SK-N-SH (cell line): ENCODE measurements around the gene C2orf92. TPM values are rescaled to one million over a fixed set of nuclear protein-coding genes. Genes with fewer than 3 reads are reported as not detected.

Source experiments
- CTCF ChIA-PET: fragments of 300-600, 350-600 bp; formaldehyde crosslinking; extraction: SDS; loops from one replicate; lab custom pipeline; 2021; lab: Yijun Ruan, JAX
- POLR2A ChIA-PET: fragments of 350-600 bp; sonication (Branson Sonifier 250); formaldehyde crosslinking; extraction: SDS; loops from one replicate; lab custom pipeline; 2020; ENCODE audit warnings: antibody characterized with exemption, inconsistent platforms; lab: Yijun Ruan, JAX
- DNase-seq: peaks from one replicate; pipeline ENCODE4 v3.0.0; 2012
- H2AFZ ChIP-seq: fragments of 200-600 bp; sonication (generic); 2 replicates; pipeline ENCODE4 v1.8.1; 2016; ENCODE audit warnings: antibody characterized with exemption, mild to moderate bottlenecking, low read depth
- H3F3A ChIP-seq: fragments of 200-600 bp; sonication (generic); replicated peaks from 2 replicates; pipeline ENCODE3; 2016; ENCODE audit warnings: antibody characterized with exemption, mild to moderate bottlenecking; ENCODE audit not compliant: insufficient read depth
- H3K27ac ChIP-seq, 2 experiments: fragments of 200-500 bp in 1 of 2; fragments of 200-600 bp in 1 of 2; sonication (Bioruptor generic) in 1 of 2; sonication (generic), shearing (Covaris generic) in 1 of 2; 2 replicates each; pipeline versions ENCODE4 v1.5.1 to v1.6.1; 2014 to 2016; ENCODE audit warnings: low read depth in 2 of 2, inconsistent platforms in 1 of 2, low read length in 1 of 2, mild to moderate bottlenecking in 1 of 2, mixed read lengths in 1 of 2
- H3K27me3 ChIP-seq: fragments of 200-600 bp; sonication (generic), shearing (Covaris generic); 2 replicates; pipeline ENCODE4 v1.6.1; 2016; ENCODE audit warnings: mixed run types; ENCODE audit not compliant: insufficient read depth
- H3K36me3 ChIP-seq, 2 experiments: fragments of 200-500 bp in 1 of 2; fragments of 200-600 bp in 1 of 2; sonication (Bioruptor generic) in 1 of 2; sonication (generic) in 1 of 2; replicated peaks in 1 of 2; 2 replicates each; pipeline versions ENCODE3 to v1.5.1; 2014 to 2016; ENCODE audit warnings: low read length in 1 of 2, mild to moderate bottlenecking in 1 of 2; ENCODE audit not compliant: insufficient read depth in 2 of 2, control insufficient read depth in 1 of 2
- H3K4me1 ChIP-seq, 2 experiments: fragments of 200-500 bp in 1 of 2; fragments of 200-600 bp in 1 of 2; sonication (Bioruptor generic) in 1 of 2; sonication (generic), shearing (Covaris generic) in 1 of 2; 2 replicates each; pipeline versions ENCODE4 v1.5.1 to v1.6.1; 2014 to 2016; ENCODE audit warnings: low read depth in 1 of 2, low read length in 1 of 2, mixed run types in 1 of 2; ENCODE audit not compliant: insufficient read depth in 2 of 2, control insufficient read depth in 1 of 2
- H3K4me2 ChIP-seq: fragments of 200-600 bp; sonication (generic), shearing (Covaris generic); 2 replicates; pipeline ENCODE4 v1.6.1; 2017; ENCODE audit warnings: mixed run types
- H3K4me3 ChIP-seq, 2 experiments: fragments of 200-500 bp in 1 of 2; fragments of 200-600 bp in 1 of 2; sonication (Bioruptor generic) in 1 of 2; sonication (generic), shearing (Covaris generic) in 1 of 2; 2 replicates each; pipeline versions ENCODE4 v1.5.1 to v1.8.1; 2014 to 2016; ENCODE audit warnings: low read depth in 2 of 2, inconsistent platforms in 1 of 2, low read length in 1 of 2, mild to moderate bottlenecking in 1 of 2, mixed read lengths in 1 of 2, moderate library complexity in 1 of 2
- H3K79me2 ChIP-seq: fragments of 200-600 bp; sonication (generic); 2 replicates; pipeline ENCODE4 v1.8.1; 2017; ENCODE audit warnings: mild to moderate bottlenecking; ENCODE audit not compliant: insufficient read depth
- H3K9ac ChIP-seq: fragments of 200-600 bp; sonication (generic); 2 replicates; pipeline ENCODE4 v1.6.1; 2017; ENCODE audit warnings: mixed run types
- H3K9me2 ChIP-seq: fragments of 200-600 bp; sonication (generic); 2 replicates; pipeline ENCODE4 v1.6.1; 2017; ENCODE audit warnings: mixed run types
- H3K9me3 ChIP-seq: fragments of 200-600 bp; sonication (generic); 2 replicates; pipeline ENCODE4 v1.6.1; 2017; ENCODE audit warnings: mixed run types, mild to moderate bottlenecking, moderate library complexity
- H4K20me1 ChIP-seq: fragments of 200-600 bp; sonication (generic); 2 replicates; pipeline ENCODE4 v1.6.1; 2017; ENCODE audit warnings: mild to moderate bottlenecking, mixed run types; ENCODE audit not compliant: insufficient read depth
- CTCF ChIP-seq: fragments of 200-600 bp; sonication (generic); IDR thresholded peaks from 2 replicates; pipeline ENCODE4 v1.6.1; 2017; ENCODE audit warnings: antibody characterized with exemption, mild to moderate bottlenecking, moderate library complexity
- EP300 ChIP-seq, 2 experiments: IDR thresholded peaks; 2 replicates each; pipeline versions ENCODE4 v1.4.0 to v1.6.1; 2012; ENCODE audit warnings: borderline replicate concordance in 1 of 2, low read depth in 1 of 2, low read length in 1 of 2
- REST ChIP-seq: IDR thresholded peaks from 2 replicates; pipeline ENCODE4 v1.6.1; 2012; ENCODE audit warnings: mild to moderate bottlenecking, low read depth, low read length, moderate library complexity
- TAF1 ChIP-seq: IDR thresholded peaks from 2 replicates; pipeline ENCODE4 v1.6.1; 2012; ENCODE audit warnings: low read depth, mild to moderate bottlenecking, low read length, moderate library complexity, borderline replicate concordance
- TCF12 ChIP-seq: IDR thresholded peaks from 2 replicates; pipeline ENCODE4 v1.4.0; 2012
- WGBS: methylation state at CpG from one replicate; pipeline ENCODE4 v1.1.6; 2017; ENCODE audit warnings: low lambda C conversion rate; 5-methylcytosine and 5-hydroxymethylcytosine counted together
- polyA plus RNA-seq, 3 experiments: library from polyadenylated mRNA; depleted of rRNA; stranded (reverse); fragments of >200 nt; gene quantifications; 2 replicates each; pipeline ENCODE4 v1.2.3, GENCODE V29; 2012
- TF ChIP-seq, protein P1 (sequence below): IDR thresholded peaks from 2 replicates; pipeline ENCODE4; 2012
- TF ChIP-seq, protein P2 (sequence below): fragments of 150-350 bp; IDR thresholded peaks from 2 replicates; pipeline ENCODE4 v1.6.1; 2016; ENCODE audit warnings: mild to moderate bottlenecking, low read depth, low read length

C2orf92 gene
- polyA plus RNA-seq, 1 of the 3 experiments (the other 2 are of a cell fraction), result 3.1 TPM

DNA sequence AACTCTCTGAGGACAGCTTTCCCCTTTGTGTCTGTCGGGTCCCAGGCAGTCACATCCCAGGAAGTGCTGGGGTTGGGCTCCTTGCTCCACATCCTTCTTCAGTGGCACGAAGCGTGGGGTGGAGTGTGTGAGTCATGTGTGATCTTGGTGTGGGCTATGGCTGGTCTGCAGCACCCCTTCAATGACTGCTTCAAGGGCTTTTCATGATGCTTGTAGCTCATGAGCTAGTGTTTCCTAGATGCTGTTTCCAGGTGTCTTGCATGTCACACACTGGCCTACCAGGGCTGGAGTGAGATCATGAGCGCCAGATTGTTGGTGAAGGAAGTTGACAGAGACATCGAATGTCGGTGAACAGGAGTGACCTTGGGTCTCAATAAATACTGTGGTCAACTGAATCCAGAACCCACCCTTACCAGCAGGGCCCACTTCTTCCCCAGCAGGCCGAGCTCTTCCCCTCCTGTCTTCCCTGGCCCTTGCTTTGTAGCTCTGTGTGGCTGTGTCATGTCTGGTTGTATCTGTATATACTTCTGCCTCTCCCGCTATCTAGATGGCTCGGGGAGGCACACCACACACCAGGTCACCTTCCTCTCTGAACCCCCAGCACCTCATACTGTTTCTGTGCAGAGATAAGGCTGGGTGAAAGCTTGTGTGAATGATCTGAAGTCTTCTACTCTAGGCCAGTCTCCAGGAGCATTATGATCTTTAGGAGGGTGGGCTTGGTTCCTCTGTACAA is 3.8 kb downstream of the C2orf92 start:
- Histone ChIP-seq H3K27ac (no peak overlapping the region), H3K9ac (no peak overlapping the region), H3K9me3 (no peaks in the 10 kb centered on the region), H3K4me2 (no peak overlapping the region), H3K4me1 (no peaks in the 10 kb centered on the region), H3K36me3 (no peaks in the 10 kb centered on the region), H3F3A (no peaks in the 10 kb centered on the region), H3K9me2 (no peaks in the 10 kb centered on the region), H3K4me3 (no peak overlapping the region), H3K79me2 (no peaks in the 10 kb centered on the region), H3K27me3 (no peaks in the 10 kb centered on the region), H2AFZ (no peak overlapping the region), H4K20me1 (no peaks in the 10 kb centered on the region)
- no peak for DNase-seq
- ChIA-PET POLR2A (no interaction called here), CTCF (interaction anchor here (1.2 to 1.5 kb wide), 2 partner anchors 9 to 82 kb away, joined by 5 read pairs; partner anchors contain the start of gene ACTR1B)
- WGBS, result 88% methylated on average over 9 of the region's 9 CpGs
- no peak for TF ChIP-seq CTCF
- TF ChIP-seq REST, result no peak

DNA sequence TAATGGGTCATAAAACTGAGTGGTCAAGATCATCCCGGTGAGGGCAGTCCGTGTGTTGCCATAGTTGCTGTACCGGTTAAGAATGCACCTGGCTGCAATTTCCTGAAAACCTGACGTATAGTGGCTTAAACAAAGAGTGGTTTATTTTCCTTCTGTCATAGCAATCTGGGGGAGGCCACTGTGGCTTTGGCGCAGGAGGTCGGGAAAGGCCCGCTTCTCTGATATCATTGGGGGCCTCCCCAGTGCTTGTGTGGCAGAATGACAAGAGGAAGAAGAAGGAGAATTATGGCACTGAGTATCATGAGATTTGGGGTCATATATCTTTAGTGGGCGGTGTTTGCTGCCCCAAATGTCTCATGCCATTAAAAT is 4.4 kb downstream of the C2orf92 start:
- H2AFZ ChIP-seq, result no peak overlapping the region
- no peaks in the 10 kb centered on the region for H3K9me2 ChIP-seq
- no peaks in the 10 kb centered on the region for H3K79me2 ChIP-seq
- H3K4me3 ChIP-seq, result no peak overlapping the region
- TF ChIP-seq, protein P1, sequence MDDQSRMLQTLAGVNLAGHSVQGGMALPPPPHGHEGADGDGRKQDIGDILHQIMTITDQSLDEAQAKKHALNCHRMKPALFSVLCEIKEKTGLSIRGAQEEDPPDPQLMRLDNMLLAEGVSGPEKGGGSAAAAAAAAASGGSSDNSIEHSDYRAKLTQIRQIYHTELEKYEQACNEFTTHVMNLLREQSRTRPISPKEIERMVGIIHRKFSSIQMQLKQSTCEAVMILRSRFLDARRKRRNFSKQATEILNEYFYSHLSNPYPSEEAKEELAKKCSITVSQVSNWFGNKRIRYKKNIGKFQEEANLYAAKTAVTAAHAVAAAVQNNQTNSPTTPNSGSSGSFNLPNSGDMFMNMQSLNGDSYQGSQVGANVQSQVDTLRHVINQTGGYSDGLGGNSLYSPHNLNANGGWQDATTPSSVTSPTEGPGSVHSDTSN, result no peak
- TF ChIP-seq EP300 (IDR thresholded peaks at IDR 0.05; ENCODE audit: borderline replicate concordance in 1 of 2, low read depth in 1 of 2, low read length in 1 of 2) (no peak), TAF1 (no peak), TCF12 (no peak)
- TF ChIP-seq, protein P2, sequence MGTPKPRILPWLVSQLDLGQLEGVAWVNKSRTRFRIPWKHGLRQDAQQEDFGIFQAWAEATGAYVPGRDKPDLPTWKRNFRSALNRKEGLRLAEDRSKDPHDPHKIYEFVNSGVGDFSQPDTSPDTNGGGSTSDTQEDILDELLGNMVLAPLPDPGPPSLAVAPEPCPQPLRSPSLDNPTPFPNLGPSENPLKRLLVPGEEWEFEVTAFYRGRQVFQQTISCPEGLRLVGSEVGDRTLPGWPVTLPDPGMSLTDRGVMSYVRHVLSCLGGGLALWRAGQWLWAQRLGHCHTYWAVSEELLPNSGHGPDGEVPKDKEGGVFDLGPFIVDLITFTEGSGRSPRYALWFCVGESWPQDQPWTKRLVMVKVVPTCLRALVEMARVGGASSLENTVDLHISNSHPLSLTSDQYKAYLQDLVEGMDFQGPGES, result no peak
- DNase-seq, result no peak
- 88% methylated on average over 8 of the region's 8 CpGs for WGBS
- no peaks in the 10 kb centered on the region for H3F3A ChIP-seq
- no peak overlapping the region for H3K4me2 ChIP-seq
- no peaks in the 10 kb centered on the region for H3K27me3 ChIP-seq
- no peak overlapping the region for H3K9ac ChIP-seq
- ChIA-PET CTCF (interaction anchor here (1.5 kb wide), 1 partner anchor 10 kb away, joined by 5 read pairs; the partner anchor contains the start of gene ACTR1B), POLR2A (no interaction called here)
- no peaks in the 10 kb centered on the region for H3K36me3 ChIP-seq
- H4K20me1 ChIP-seq, result no peaks in the 10 kb centered on the region
- H3K9me3 ChIP-seq, result no peaks in the 10 kb centered on the region
- H3K27ac ChIP-seq, result no peak overlapping the region
- H3K4me1 ChIP-seq, result no peaks in the 10 kb centered on the region
